ENCODE results near the gene MCOLN1.

The MCOLN1 gene

GRCh38 chr19:7507884-7508283, 14.5 kb upstream of the MCOLN1 start:
- ATAC-seq (replicated peaks) (peak; percentile 46), DNase-seq (no peak)

DNA sequence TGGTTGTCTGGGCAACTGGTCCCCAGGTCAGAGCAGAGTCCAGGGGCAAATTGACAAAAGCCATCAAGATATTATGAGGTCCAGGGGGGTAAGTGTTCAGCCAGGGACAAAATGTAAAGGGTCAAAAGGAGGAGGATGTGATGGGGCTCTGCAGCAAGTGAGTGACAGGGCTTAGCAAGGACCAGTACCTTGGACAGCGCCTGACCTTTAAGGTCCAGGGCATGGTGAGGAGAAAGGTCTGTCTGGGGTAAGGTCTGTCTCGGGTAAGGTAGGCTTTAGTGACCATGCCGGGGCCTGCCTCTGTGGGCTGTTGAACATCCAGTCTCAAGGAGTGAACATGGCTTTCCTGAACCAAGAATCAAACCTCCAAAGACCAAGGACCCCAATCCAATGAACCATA, 12.8 kb upstream of the MCOLN1 start:
- H3K27ac Mint-ChIP-seq, result no peak overlapping the region
- DNase-seq (no peak), ATAC-seq (replicated peaks) (no peak)
- no peak overlapping the region for H3K4me3 Mint-ChIP-seq
- H3K4me1 Mint-ChIP-seq (ENCODE audit: low read depth in 2 of 2), result peaks cover 5 to 13% of the 10 kb centered on the region in 2 donors
- H3K36me3 Mint-ChIP-seq (ENCODE audit: insufficient read depth), result peaks cover 3% of the 10 kb centered on the region
- H3K27me3 Mint-ChIP-seq, result peaks cover 30 to 59% of the 10 kb centered on the region in 2 donors
- H3K9me3 Mint-ChIP-seq, result peaks cover 0 to 2% of the 10 kb centered on the region in 2 donors

More at GRCh38 chr19:7507884-7508283, 14.5 kb upstream of the MCOLN1 start:
- H3K9me3 Mint-ChIP-seq, result peaks cover 0 to 2% of the 10 kb centered on the region in 2 donors
- no peak overlapping the region for H3K4me3 Mint-ChIP-seq
- H3K4me1 Mint-ChIP-seq (ENCODE audit: low read depth in 2 of 2), result peaks cover 5 to 13% of the 10 kb centered on the region in 2 donors
- peaks cover 26 to 64% of the 10 kb centered on the region in 2 donors for H3K27me3 Mint-ChIP-seq
- peak overlapping the region in 1 of 2 donors; percentile 59 for H3K27ac Mint-ChIP-seq
- H3K36me3 Mint-ChIP-seq (ENCODE audit: insufficient read depth), result peaks cover 3% of the 10 kb centered on the region

- no peaks in the 10 kb centered on the region for H3K36me3 Mint-ChIP-seq (ENCODE audit: insufficient read depth)
- no peak overlapping the region for H3K4me3 Mint-ChIP-seq
- H3K9me3 Mint-ChIP-seq, result no peaks in the 10 kb centered on the region
- no peak overlapping the region for H3K27ac Mint-ChIP-seq
- ATAC-seq (replicated peaks), result no peak
- no peak for DNase-seq
- H3K27me3 Mint-ChIP-seq, result peaks cover 36 to 44% of the 10 kb centered on the region in 2 donors
- H3K4me1 Mint-ChIP-seq (ENCODE audit: low read depth in 2 of 2), result peaks cover 12 to 15% of the 10 kb centered on the region in 2 donors
Observed at GRCh38 chr19:7512400-7512851, 10.0 kb upstream of the MCOLN1 start.

DNA sequence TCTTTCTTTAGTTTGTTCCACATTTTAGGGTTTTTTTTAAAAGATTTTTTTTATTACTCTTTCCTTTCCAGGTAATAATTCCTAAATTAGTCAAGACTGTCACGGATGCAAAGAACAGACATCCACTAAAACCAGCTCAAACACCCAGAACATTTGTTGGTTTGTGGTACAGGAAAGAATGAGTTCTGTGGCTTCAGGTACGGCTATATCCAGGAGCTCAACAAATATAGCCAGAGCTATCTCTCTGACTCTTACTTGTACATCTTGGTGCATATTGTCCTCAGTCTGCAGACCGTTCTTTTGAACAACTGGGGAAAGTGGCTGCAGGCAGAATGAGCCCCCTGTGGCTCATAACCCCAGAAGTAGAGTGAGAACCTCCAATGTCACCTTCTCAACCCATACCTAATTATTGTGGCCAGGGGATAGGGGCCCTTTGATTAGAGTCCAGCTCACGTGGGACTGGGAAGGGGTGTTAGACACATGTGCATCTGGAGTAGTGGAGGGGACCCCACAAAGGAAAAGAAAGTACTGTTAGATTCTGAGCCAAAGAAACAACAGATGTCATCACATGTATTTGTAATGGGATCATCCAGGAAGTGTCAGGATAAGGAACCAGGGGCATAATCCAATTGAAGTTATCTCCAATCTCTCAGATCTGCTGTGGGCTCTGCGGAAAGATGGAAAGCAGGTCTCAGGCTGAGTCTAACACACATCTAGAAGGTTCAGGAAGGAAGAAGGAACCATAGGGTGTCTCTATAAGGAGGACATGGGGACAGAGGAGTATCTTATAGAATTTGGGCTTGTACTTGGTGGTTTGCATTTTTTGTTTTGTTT, 8.4 kb upstream of the MCOLN1 start:
- H3K36me3 Mint-ChIP-seq (ENCODE audit: insufficient read depth), result no peaks in the 10 kb centered on the region
- DNase-seq (no peak), ATAC-seq (replicated peaks) (no peak)
- peaks cover 34 to 41% of the 10 kb centered on the region in 2 donors for H3K27me3 Mint-ChIP-seq
- H3K9me3 Mint-ChIP-seq, result no peaks in the 10 kb centered on the region
- H3K4me3 Mint-ChIP-seq, result peak overlapping the region; percentile 65 to 82
- H3K27ac Mint-ChIP-seq, result no peak overlapping the region
- H3K4me1 Mint-ChIP-seq (ENCODE audit: low read depth in 2 of 2), result peaks cover 12 to 17% of the 10 kb centered on the region in 2 donors

GRCh38 chr19:7515110-7515644, 7.2 kb upstream of the MCOLN1 start:
- ATAC-seq (replicated peaks) (no peak), DNase-seq (no peak)
- Mint-ChIP-seq H3K27ac (peak overlapping the region; percentile 9 to 86), H3K4me3 (peak overlapping the region; percentile 65 to 82), H3K4me1 (ENCODE audit: low read depth in 2 of 2) (peaks cover 12 to 17% of the 10 kb centered on the region in 2 donors), H3K27me3 (peaks cover 26 to 41% of the 10 kb centered on the region in 2 donors), H3K36me3 (ENCODE audit: insufficient read depth) (no peaks in the 10 kb centered on the region), H3K9me3 (no peaks in the 10 kb centered on the region)

GRCh38 chr19:7515645-7516151, 6.7 kb upstream of the MCOLN1 start, which contains the start of gene ZNF358:
Gene ZNF358 (plus strand): TSS chr19:7516103. CDS start chr19:7519243, 3,140 bp downstream.
- Mint-ChIP-seq H3K9me3 (no peaks in the 10 kb centered on the region), H3K4me3 (peak within 1 kb of the TSS; percentile 67 to 82), H3K4me1 (ENCODE audit: low read depth in 2 of 2) (peaks cover 12 to 17% of the 10 kb centered on the region in 2 donors), H3K27me3 (peaks cover 26 to 41% of the 10 kb centered on the region in 2 donors), H3K27ac (peak within 1 kb of the TSS; percentile 69 to 86), H3K36me3 (ENCODE audit: insufficient read depth) (no peaks in the 10 kb centered on the region)
- DNase-seq (peak in 1 of 3 experiments; percentile 30), ATAC-seq (replicated peaks) (peak; percentile 83)

- Mint-ChIP-seq H3K9me3 (no peaks in the 10 kb centered on the region), H3K4me3 (peak overlapping the region; percentile 65 to 67)
Observed at GRCh38 chr19:7516333-7516732, 6.1 kb upstream of the MCOLN1 start.

DNA sequence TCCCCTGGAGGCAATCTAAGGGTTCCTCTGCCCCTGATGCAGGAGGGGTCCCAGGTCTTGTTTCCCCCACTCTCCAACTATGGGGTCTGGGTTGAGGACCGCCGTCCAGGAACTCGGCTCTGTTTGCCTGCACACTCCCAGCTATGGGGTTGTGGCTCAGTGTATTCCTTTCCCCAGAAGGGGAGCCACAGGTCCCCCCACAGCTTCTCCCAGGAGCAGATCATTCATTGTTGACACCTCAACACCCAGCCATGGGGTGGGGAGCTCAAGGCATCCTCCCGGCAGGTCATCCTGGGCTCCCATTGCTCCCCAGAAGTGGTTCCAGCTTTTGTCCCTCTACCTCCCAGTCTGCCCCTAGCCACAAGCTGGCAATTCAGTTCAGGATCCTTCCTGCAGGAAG, 5.5 kb upstream of the MCOLN1 start:
- no peak for DNase-seq
- Mint-ChIP-seq H3K9me3 (no peaks in the 10 kb centered on the region), H3K4me1 (ENCODE audit: low read depth in 2 of 2) (peaks cover 15 to 20% of the 10 kb centered on the region in 2 donors), H3K4me3 (peak overlapping the region; percentile 65 to 67), H3K36me3 (ENCODE audit: insufficient read depth) (peaks cover under 1% of the 10 kb centered on the region), H3K27me3 (peaks cover 26 to 41% of the 10 kb centered on the region in 2 donors), H3K27ac (peak overlapping the region in 1 of 2 donors; percentile 69)
- no peak for ATAC-seq (replicated peaks)

More at GRCh38 chr19:7516333-7516732, 6.1 kb upstream of the MCOLN1 start:
- H3K36me3 Mint-ChIP-seq (ENCODE audit: insufficient read depth), result no peaks in the 10 kb centered on the region
- H3K27ac Mint-ChIP-seq, result peak overlapping the region in 1 of 2 donors; percentile 69
- DNase-seq (no peak), ATAC-seq (replicated peaks) (no peak)
- H3K27me3 Mint-ChIP-seq, result peaks cover 26 to 41% of the 10 kb centered on the region in 2 donors
- H3K4me1 Mint-ChIP-seq (ENCODE audit: low read depth in 2 of 2), result peaks cover 12 to 17% of the 10 kb centered on the region in 2 donors

DNA sequence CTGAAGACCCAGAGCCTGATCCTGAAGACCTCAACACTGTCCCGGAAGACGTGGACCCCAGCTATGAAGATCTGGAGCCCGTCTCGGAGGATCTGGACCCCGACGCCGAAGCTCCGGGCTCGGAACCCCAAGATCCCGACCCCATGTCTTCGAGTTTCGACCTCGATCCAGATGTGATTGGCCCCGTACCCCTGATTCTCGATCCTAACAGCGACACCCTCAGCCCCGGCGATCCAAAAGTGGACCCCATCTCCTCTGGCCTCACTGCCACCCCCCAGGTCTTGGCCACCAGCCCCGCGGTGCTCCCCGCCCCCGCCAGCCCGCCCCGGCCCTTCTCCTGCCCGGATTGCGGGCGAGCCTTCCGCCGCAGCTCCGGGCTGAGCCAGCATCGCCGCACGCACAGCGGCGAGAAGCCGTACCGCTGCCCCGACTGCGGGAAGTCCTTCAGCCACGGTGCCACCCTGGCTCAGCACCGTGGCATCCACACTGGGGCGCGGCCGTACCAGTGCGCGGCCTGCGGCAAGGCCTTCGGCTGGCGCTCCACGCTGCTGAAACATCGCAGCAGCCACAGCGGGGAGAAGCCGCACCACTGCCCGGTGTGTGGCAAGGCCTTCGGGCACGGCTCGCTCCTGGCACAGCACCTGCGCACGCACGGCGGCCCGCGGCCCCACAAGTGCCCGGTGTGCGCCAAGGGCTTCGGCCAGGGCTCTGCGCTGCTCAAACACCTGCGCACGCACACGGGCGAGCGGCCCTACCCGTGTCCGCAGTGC, 2.9 kb upstream of the MCOLN1 start:
- no peak for DNase-seq
- no peaks in the 10 kb centered on the region for H3K9me3 Mint-ChIP-seq
- ATAC-seq (replicated peaks), result no peak
- H3K27me3 Mint-ChIP-seq, result peaks cover 11 to 33% of the 10 kb centered on the region in 2 donors
- H3K36me3 Mint-ChIP-seq (ENCODE audit: insufficient read depth), result peaks cover 12% of the 10 kb centered on the region
- H3K27ac Mint-ChIP-seq, result no peak overlapping the region
- no peak overlapping the region for H3K4me3 Mint-ChIP-seq
- H3K4me1 Mint-ChIP-seq (ENCODE audit: low read depth in 2 of 2), result peaks cover 20 to 33% of the 10 kb centered on the region in 2 donors

GRCh38 chr19:7520131-7521051, 2.0 kb upstream of the MCOLN1 start:
- ATAC-seq (replicated peaks) (no peak), DNase-seq (no peak)
- Mint-ChIP-seq H3K27ac (no peak overlapping the region), H3K9me3 (no peaks in the 10 kb centered on the region), H3K36me3 (ENCODE audit: insufficient read depth) (peaks cover 12% of the 10 kb centered on the region), H3K4me3 (no peak overlapping the region), H3K27me3 (peaks cover 3 to 24% of the 10 kb centered on the region in 2 donors), H3K4me1 (ENCODE audit: low read depth in 2 of 2) (peaks cover 18 to 31% of the 10 kb centered on the region in 2 donors)

DNA sequence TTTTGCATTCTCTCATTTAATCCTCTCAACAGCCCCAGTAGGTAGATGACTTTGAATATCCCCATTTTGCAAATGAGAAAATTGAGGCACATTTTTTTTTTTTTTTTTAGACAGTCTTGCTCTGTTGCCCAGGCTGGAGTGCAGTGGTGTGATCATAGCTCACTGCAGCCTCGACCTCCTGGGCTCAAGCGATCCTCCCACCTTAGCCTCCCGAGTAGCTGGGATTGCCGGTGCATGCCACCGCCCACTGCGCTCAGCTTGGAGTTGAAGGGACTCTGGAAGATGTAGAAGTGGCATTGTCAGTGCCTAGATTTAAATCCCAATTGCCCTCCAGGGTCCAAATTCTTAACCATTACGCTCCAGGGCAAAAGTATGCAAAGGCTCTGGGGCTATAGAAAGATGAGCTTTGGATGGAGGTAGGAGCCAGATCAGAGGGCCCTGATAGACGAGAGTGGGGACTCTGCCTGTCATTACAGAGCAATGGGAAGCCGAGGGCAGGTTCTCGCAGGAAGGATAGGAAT, 813 bp upstream of the MCOLN1 start:
- Mint-ChIP-seq H3K9me3 (no peaks in the 10 kb centered on the region), H3K4me3 (peak overlapping the region; percentile 85 to 90), H3K36me3 (ENCODE audit: insufficient read depth) (peaks cover 12% of the 10 kb centered on the region), H3K27ac (peak overlapping the region; percentile 23 to 91), H3K27me3 (peaks cover 0 to 19% of the 10 kb centered on the region in 2 donors), H3K4me1 (ENCODE audit: low read depth in 2 of 2) (peaks cover 13 to 26% of the 10 kb centered on the region in 2 donors)
- ATAC-seq (replicated peaks) (no peak), DNase-seq (no peak)

All from effector memory CD8-positive, alpha-beta T cell (primary cell).